ENCODE results near the gene ARHGEF40. TPM values are rescaled to one million over a fixed set of nuclear protein-coding genes. Genes with fewer than 3 reads are reported as not detected.

ARHGEF40 gene
- total RNA-seq, 4 donors from 2014 or later = 7.5 to 21.2 (median 14.4) TPM

- H3K4me3 ChIP-seq (ENCODE audit: low read depth, poor library complexity, severe bottlenecking) = no peak overlapping the region
- TF ChIP-seq POLR2A (IDR thresholded peaks at IDR 0.05) = no peak
- TF ChIP-seq CTCF (IDR thresholded peaks at IDR 0.05) = no peak
- intact Hi-C loops (cut with DNase I; ENCODE audit: low total_unique reads) = no loop called here
- WGBS, 2 donors = 81 to 82% methylated on average over 8 of the region's 8 CpGs
- DNase-seq (ENCODE audit: low spot score in 2 of 2) = no peak
Observed at GRCh38 chr14:21105095-21105494, 35.0 kb downstream of the ARHGEF40 start.

- WGBS, 2 donors = 36 to 40% methylated on average over 4 of the region's 4 CpGs
- no peak for DNase-seq (ENCODE audit: low spot score in 2 of 2)
- H3K4me3 ChIP-seq (ENCODE audit: low read depth, poor library complexity, severe bottlenecking) = no peak overlapping the region
- intact Hi-C loops (cut with DNase I; ENCODE audit: low total_unique reads) = no loop called here
- TF ChIP-seq POLR2A (IDR thresholded peaks at IDR 0.05) (no peak), CTCF (IDR thresholded peaks at IDR 0.05) (no peak)
Observed at GRCh38 chr14:21106176-21106497, 36.0 kb downstream of the ARHGEF40 start.

GRCh38 chr14:21106498-21107282 is 36.6 kb downstream of the ARHGEF40 start:
- intact Hi-C loops (cut with DNase I; ENCODE audit: low total_unique reads) = no loop called here
- H3K4me3 ChIP-seq (ENCODE audit: low read depth, poor library complexity, severe bottlenecking) = no peak overlapping the region
- TF ChIP-seq POLR2A (IDR thresholded peaks at IDR 0.05) (no peak), CTCF (IDR thresholded peaks at IDR 0.05) (peak in 1 of 3 donors; percentile 45)
- peak; percentile 80 to 96 for DNase-seq (ENCODE audit: low spot score in 2 of 2)
- WGBS, 2 donors = 9 to 14% methylated on average over 11 of the region's 11 CpGs

- TF ChIP-seq POLR2A (IDR thresholded peaks at IDR 0.05) (no peak), CTCF (IDR thresholded peaks at IDR 0.05) (no peak)
- H3K4me3 ChIP-seq (ENCODE audit: low read depth, poor library complexity, severe bottlenecking) = no peak overlapping the region
- intact Hi-C loops (cut with DNase I; ENCODE audit: low total_unique reads) = no loop called here
- DNase-seq (ENCODE audit: low spot score in 2 of 2) = no peak
- 39 to 46% methylated on average over 5 of the region's 5 CpGs for WGBS, 2 donors
Observed at GRCh38 chr14:21107283-21107800, 37.2 kb downstream of the ARHGEF40 start.

- intact Hi-C loops (cut with DNase I; ENCODE audit: low total_unique reads) = no loop called here
- no peak overlapping the region for H3K4me3 ChIP-seq (ENCODE audit: low read depth, poor library complexity, severe bottlenecking)
- 95% methylated on average over 4 of the region's 4 CpGs for WGBS, 2 donors
- TF ChIP-seq CTCF (IDR thresholded peaks at IDR 0.05) = no peak
- no peak for TF ChIP-seq POLR2A (IDR thresholded peaks at IDR 0.05)
- no peak for DNase-seq (ENCODE audit: low spot score in 2 of 2)
Observed at GRCh38 chr14:21108791-21109190, 38.7 kb downstream of the ARHGEF40 start.

All from lower leg skin (tissue), 4 donors.